ENCODE results near the gene EPHA2.

The EPHA2 gene

GRCh38 chr1:16153096-16153998 lies 2.5 kb downstream of the EPHA2 start:
- TF ChIP-seq OSR1 (CRISPR knock-in tag; IDR thresholded peaks at IDR 0.05) (no peak), SNAI2 (CRISPR knock-in tag; IDR thresholded peaks at IDR 0.05) (no peak), ZNF565 (CRISPR knock-in tag; conservative IDR thresholded peaks at IDR 0.05; ENCODE audit: low read depth) (no peak), ZFP3 (CRISPR knock-in tag; IDR thresholded peaks at IDR 0.05) (no peak), ZFP30 (CRISPR knock-in tag; IDR thresholded peaks at IDR 0.05) (no peak), ISL1 (CRISPR knock-in tag; IDR thresholded peaks at IDR 0.05) (no peak)
- TF ChIP-seq, protein P1, sequence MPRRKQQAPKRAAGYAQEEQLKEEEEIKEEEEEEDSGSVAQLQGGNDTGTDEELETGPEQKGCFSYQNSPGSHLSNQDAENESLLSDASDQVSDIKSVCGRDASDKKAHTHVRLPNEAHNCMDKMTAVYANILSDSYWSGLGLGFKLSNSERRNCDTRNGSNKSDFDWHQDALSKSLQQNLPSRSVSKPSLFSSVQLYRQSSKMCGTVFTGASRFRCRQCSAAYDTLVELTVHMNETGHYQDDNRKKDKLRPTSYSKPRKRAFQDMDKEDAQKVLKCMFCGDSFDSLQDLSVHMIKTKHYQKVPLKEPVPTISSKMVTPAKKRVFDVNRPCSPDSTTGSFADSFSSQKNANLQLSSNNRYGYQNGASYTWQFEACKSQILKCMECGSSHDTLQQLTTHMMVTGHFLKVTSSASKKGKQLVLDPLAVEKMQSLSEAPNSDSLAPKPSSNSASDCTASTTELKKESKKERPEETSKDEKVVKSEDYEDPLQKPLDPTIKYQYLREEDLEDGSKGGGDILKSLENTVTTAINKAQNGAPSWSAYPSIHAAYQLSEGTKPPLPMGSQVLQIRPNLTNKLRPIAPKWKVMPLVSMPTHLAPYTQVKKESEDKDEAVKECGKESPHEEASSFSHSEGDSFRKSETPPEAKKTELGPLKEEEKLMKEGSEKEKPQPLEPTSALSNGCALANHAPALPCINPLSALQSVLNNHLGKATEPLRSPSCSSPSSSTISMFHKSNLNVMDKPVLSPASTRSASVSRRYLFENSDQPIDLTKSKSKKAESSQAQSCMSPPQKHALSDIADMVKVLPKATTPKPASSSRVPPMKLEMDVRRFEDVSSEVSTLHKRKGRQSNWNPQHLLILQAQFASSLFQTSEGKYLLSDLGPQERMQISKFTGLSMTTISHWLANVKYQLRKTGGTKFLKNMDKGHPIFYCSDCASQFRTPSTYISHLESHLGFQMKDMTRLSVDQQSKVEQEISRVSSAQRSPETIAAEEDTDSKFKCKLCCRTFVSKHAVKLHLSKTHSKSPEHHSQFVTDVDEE (CRISPR knock-in tag; IDR thresholded peaks at IDR 0.05) = no peak
- no peak for ATAC-seq

DNA sequence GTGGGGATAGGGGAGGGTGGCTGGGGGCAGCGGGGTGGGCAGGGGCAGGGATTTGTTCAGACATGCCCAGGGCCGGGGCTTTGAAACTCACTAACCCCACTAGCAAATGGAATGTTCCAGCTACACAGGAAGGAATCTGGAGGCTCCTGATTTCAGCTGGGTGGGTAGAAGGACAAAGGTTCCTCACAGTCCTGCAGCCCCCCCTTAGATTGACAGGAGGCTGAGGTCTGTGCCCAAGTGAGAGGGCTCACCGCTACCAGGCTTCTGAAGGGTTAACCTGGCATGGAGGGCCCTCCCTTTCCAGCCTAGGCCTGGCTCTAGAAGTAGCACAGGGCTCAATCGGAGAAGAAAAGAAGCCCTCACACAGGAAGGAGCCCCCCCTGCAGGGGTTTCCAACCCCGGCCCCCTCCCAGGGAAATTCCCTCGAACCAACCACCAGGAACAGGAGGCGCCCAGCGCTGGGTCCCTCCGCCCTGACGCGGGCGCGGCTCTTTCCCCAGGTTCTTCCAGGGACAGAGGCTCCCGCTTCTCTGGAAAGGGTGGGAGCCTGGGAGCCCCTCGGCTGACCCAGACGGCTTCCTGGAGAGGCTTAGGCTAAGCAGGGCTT lies 3.3 kb downstream of the EPHA2 start:
- ATAC-seq = no peak
- TF ChIP-seq, protein P2, sequence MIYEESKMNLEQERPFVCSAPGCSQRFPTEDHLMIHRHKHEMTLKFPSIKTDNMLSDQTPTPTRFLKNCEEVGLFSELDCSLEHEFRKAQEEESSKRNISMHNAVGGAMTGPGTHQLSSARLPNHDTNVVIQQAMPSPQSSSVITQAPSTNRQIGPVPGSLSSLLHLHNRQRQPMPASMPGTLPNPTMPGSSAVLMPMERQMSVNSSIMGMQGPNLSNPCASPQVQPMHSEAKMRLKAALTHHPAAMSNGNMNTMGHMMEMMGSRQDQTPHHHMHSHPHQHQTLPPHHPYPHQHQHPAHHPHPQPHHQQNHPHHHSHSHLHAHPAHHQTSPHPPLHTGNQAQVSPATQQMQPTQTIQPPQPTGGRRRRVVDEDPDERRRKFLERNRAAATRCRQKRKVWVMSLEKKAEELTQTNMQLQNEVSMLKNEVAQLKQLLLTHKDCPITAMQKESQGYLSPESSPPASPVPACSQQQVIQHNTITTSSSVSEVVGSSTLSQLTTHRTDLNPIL (CRISPR knock-in tag; IDR thresholded peaks at IDR 0.05; ENCODE audit: low read depth) = no peak
- TF ChIP-seq ESRRG (CRISPR knock-in tag; IDR thresholded peaks at IDR 0.05) (no peak), OSR1 (CRISPR knock-in tag; IDR thresholded peaks at IDR 0.05) (no peak), GLIS3 (CRISPR knock-in tag; IDR thresholded peaks at IDR 0.05) (no peak)
- TF ChIP-seq, protein P3, sequence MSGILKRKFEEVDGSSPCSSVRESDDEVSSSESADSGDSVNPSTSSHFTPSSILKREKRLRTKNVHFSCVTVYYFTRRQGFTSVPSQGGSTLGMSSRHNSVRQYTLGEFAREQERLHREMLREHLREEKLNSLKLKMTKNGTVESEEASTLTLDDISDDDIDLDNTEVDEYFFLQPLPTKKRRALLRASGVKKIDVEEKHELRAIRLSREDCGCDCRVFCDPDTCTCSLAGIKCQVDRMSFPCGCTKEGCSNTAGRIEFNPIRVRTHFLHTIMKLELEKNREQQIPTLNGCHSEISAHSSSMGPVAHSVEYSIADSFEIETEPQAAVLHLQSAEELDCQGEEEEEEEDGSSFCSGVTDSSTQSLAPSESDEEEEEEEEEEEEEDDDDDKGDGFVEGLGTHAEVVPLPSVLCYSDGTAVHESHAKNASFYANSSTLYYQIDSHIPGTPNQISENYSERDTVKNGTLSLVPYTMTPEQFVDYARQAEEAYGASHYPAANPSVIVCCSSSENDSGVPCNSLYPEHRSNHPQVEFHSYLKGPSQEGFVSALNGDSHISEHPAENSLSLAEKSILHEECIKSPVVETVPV (CRISPR knock-in tag; IDR thresholded peaks at IDR 0.05) = no peak
- TF ChIP-seq, protein P4, sequence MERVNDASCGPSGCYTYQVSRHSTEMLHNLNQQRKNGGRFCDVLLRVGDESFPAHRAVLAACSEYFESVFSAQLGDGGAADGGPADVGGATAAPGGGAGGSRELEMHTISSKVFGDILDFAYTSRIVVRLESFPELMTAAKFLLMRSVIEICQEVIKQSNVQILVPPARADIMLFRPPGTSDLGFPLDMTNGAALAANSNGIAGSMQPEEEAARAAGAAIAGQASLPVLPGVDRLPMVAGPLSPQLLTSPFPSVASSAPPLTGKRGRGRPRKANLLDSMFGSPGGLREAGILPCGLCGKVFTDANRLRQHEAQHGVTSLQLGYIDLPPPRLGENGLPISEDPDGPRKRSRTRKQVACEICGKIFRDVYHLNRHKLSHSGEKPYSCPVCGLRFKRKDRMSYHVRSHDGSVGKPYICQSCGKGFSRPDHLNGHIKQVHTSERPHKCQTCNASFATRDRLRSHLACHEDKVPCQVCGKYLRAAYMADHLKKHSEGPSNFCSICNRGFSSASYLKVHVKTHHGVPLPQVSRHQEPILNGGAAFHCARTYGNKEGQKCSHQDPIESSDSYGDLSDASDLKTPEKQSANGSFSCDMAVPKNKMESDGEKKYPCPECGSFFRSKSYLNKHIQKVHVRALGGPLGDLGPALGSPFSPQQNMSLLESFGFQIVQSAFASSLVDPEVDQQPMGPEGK (CRISPR knock-in tag; IDR thresholded peaks at IDR 0.05; ENCODE audit: borderline replicate concordance) = peak; percentile 29; the same call in 1 of the 2 replicates

DNA sequence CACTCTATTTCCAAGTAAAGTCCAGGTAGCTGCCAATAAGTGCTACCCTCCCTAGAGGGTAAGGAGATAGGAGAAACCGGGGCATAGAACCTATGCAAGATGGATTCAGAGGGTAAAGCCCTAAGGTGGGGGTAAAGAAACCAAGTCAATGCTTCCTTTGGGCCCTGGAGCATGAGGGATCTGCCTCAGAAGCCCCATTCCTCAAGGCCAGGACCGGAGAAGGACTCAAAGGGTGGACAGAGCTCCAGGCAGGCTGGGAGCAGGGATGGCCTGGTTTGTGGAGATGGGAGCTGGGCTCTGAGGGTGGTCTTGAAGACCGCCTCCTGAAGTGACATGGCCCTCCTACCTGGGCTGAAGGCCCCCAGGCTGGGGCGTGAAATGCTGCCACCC lies 3.9 kb downstream of the EPHA2 start:
- no peak for ATAC-seq

More for the DNA sequence above, 3.9 kb downstream of the EPHA2 start:
- TF ChIP-seq ZC3H10 (CRISPR knock-in tag; IDR thresholded peaks at IDR 0.05) (no peak), POU6F1 (CRISPR knock-in tag; IDR thresholded peaks at IDR 0.05; ENCODE audit: borderline replicate concordance, low read depth) (no peak), ESRRG (CRISPR knock-in tag; IDR thresholded peaks at IDR 0.05) (no peak), ZFP30 (CRISPR knock-in tag; IDR thresholded peaks at IDR 0.05) (no peak), PPARA (CRISPR knock-in tag; IDR thresholded peaks at IDR 0.05; ENCODE audit: borderline replicate concordance) (no peak), ZNF565 (CRISPR knock-in tag; conservative IDR thresholded peaks at IDR 0.05; ENCODE audit: low read depth) (no peak), RARB (CRISPR knock-in tag; IDR thresholded peaks at IDR 0.05) (no peak), ISL1 (CRISPR knock-in tag; IDR thresholded peaks at IDR 0.05) (no peak), ZNF70 (CRISPR knock-in tag; IDR thresholded peaks at IDR 0.05) (no peak), SNAI2 (CRISPR knock-in tag; IDR thresholded peaks at IDR 0.05) (no peak), ARNTL (CRISPR knock-in tag; IDR thresholded peaks at IDR 0.05; ENCODE audit: borderline replicate concordance, low read depth) (no peak)
- TF ChIP-seq, protein P4 (CRISPR knock-in tag; IDR thresholded peaks at IDR 0.05; ENCODE audit: borderline replicate concordance) = no peak
- TF ChIP-seq, protein P1 (CRISPR knock-in tag; IDR thresholded peaks at IDR 0.05) = no peak
- TF ChIP-seq, protein P2 (CRISPR knock-in tag; IDR thresholded peaks at IDR 0.05; ENCODE audit: low read depth) = no peak

Measured in SK-N-SH treated with all-trans-retinoic acid at 6 μM for 48 hours (cell line).